NK-92 treated with Interleukin-12 subunit alpha and Interleukin-12 subunit beta, amount 100 ng/mL, for 24 hours (cell line): Measurements from ENCODE around the gene CBX2.

Experiments used
- DNase-seq: peaks from one replicate; lab custom pipeline; 2025; lab: John Stamatoyannopoulos, UW

CBX2 gene

DNA sequence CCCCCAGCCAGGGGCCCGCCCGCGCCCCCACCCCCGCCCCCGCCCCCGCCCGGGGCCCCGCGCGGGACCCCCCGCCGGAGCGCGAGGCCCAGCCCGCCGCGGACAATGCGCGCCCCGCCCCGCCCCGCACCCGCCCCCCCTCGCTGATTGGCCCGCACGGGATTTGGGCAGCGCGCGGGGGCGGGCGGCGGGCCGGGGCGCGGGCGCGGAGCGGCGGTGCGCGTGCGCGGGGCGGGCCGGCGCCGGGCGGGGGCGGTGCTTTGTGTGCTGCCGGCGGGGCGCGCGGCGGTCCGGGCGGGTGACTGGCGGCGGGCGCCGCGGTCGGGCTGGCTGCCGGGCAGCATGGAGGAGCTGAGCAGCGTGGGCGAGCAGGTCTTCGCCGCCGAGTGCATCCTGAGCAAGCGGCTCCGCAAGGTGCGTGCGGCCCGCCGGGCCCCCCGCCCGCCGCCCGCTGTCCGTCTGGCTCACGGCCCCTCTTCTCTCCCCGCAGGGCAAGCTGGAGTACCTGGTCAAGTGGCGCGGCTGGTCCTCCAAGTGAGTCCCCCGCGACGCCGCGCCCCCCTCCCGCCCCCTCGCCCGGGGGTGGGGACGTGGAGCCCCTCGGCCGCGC, at the start of gene CBX2:
Gene CBX2, plus strand, starts transcription at position 255 of the 610 bp plus-strand sequence. Its CDS starts 88 bp downstream, at position 343.
- peak; percentile 70 for DNase-seq

- peak; percentile 56 for DNase-seq
Measured at GRCh38 chr17:79728169-79728907, 49.6 kb upstream of the CBX2 start.

DNA sequence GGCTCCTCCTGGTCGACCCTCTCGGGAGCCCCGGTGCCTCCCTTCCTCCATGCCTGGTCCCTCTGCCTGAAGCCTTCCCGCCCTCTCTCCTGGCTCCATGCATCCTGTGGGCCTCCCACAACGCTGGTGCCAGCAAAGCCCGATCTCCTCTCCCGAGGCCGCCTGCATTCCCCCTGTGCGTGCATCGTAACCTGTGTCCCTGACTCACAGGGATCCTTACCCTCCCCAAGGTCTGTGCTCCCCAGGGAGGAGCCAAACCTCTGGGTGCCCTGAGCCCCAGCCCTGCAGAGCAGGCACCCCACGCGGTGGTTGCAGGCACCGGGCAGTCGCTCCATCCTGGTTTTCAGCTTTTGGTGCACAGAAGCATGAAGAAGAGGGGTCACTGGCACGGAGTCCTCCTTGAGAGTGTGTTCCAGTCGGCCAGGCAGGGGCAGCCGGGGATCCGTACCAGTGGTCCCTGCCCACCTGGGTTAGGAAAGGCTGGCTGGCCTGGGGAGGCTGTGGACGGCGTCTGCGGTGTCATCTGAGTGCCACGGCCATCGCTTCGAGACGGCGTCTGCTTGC, 49.0 kb upstream of the CBX2 start:
- no peak for DNase-seq

GRCh38 chr17:79729761-79730160, 48.2 kb upstream of the CBX2 start:
- no peak for DNase-seq

DNA sequence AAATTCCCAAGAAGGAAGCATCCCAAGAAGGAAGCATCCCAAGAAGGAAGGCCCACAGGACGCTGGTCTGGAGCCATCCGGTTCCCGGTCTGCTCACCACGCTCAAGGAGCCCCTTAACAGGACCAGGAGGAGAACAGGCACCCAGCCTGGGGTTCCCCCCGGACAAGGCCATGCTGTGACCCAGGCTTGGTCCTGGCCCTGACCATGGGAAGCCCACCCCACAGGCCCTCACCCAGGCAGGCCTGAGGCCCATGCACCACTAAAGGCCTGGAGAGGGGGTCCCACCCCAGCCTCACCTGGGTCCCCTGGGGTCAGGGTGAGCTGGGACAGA, 47.5 kb upstream of the CBX2 start:
- no peak for DNase-seq

DNA sequence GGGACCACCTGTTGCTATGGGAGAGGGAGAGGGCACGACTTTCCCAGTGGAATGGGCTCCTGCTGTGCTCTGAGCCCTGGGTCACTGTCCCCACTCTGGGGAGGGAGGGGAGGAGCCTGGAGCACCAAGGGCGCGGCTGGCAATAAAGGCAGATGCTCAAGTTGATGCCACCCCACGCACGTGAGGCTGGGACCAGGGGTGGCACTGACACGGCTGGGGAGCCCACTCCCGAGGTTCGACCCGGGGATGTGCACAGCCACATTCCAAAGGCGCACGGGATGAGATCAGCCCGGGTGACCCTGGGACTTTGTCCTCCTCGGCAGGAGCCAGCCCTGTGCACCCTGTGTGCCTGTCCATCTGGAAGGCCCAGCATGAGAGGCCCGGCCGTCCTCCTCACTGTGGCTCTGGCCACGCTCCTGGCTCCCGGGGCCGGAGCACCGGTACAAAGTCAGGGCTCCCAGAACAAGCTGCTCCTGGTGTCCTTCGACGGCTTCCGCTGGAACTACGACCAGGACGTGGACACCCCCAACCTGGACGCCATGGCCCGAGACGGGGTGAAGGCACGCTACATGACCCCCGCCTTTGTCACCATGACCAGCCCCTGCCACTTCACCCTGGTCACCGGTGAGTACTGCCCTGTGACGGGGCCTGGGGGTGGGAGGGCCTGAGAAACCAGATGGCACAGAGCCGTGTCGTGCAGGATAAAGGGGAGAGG, 47.0 kb upstream of the CBX2 start, which contains the start of gene ENPP7:
Gene ENPP7, plus strand, starts transcription at position 175 of the 715 bp plus-strand sequence. Its CDS starts 197 bp downstream, at position 372.
- no peak for DNase-seq

GRCh38 chr17:79732254-79732653, 45.7 kb upstream of the CBX2 start:
- DNase-seq, result no peak

GRCh38 chr17:79732804-79733691, 44.9 kb upstream of the CBX2 start:
- DNase-seq, result no peak

GRCh38 chr17:79733692-79734070, 44.3 kb upstream of the CBX2 start:
- DNase-seq, result no peak

DNA sequence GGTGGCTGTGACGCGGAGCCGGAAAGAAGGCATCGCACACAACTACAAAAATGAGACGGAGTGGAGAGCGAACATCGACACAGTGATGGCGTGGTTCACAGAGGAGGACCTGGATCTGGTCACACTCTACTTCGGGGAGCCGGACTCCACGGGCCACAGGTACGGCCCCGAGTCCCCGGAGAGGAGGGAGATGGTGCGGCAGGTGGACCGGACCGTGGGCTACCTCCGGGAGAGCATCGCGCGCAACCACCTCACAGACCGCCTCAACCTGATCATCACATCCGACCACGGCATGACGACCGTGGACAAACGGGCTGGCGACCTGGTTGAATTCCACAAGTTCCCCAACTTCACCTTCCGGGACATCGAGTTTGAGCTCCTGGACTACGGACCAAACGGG, 42.9 kb upstream of the CBX2 start:
- no peak for DNase-seq

DNA sequence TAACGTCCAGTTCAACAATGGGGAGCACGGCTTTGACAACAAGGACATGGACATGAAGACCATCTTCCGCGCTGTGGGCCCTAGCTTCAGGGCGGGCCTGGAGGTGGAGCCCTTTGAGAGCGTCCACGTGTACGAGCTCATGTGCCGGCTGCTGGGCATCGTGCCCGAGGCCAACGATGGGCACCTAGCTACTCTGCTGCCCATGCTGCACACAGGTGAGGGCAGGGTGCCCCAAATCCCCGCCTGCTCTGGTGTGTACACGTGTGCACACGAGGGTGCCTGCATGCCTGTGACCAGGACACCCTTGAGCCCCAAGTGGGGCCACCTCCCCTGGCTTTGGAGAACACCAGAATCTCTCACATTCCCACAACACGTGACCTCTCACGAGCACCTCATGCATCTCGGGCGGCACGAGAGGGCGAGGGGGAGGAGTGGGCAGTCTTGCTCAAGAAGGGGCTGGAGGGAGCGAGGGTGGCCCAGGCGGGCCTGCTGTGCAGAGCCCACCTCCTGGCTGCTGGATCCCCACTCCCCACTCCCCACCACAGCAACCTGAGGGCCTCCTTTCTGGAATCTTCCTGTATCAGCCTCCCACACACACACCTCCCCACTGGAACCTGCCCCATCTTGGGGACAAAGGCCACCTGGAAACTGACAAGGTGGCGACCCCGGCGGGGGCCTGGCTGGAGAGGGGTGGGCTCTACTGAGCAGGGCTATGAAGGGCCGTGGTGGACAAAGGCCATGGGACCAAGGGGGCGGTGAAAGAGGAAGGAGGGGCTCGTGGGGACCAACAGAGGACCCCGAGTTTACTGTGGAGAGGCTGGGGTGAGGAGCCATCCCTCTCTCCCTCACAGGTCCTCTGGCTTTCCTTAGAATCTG, 40.7 kb upstream of the CBX2 start:
- no peak for DNase-seq

DNA sequence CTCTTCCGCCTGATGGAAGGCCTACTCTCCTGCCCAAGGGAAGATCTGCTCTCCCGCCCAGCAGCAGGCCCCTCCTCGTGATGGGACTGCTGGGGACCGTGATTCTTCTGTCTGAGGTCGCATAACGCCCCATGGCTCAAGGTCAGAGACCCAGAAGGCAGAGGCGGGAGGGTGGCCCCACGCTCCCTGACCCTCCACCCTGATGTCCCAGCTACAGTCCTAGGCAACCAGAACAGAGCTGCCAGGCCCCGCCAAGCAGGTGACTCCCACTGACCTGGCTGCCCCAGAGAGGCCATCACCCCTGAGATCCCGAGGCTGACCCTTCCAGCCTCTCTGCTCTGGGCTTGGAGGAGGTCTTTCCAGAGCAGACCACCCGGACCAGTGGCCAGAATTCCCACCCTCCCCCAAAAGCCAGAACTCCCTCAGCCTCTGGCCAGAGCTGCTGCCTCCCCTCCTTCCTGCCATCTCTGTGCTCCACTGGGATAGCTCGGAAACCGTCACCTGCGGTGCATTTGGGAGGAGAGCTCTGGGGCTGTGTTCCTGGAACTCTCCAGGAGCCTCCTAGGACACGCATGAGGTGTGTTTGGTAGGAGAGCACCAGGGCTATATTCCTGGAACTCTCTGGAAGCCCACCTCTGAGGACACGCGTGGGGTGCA, 39.9 kb upstream of the CBX2 start:
- no peak for DNase-seq

- DNase-seq, result no peak
Measured at GRCh38 chr17:79738643-79739042, 39.3 kb upstream of the CBX2 start.

GRCh38 chr17:79739148-79740062, 38.5 kb upstream of the CBX2 start:
- DNase-seq, result no peak

- DNase-seq, result no peak
Measured at GRCh38 chr17:79740413-79740812, 37.5 kb upstream of the CBX2 start.

- no peak for DNase-seq
Measured at GRCh38 chr17:79741401-79741750, 36.6 kb upstream of the CBX2 start.

- DNase-seq, result peak; percentile 23
Measured at GRCh38 chr17:79741751-79742588, 36.0 kb upstream of the CBX2 start.

- DNase-seq, result no peak
Measured at GRCh38 chr17:79742589-79742918, 35.4 kb upstream of the CBX2 start.
